ENCODE measurements around the gene ODR4.
"Not testable (repeated sequence)": the region's sequence is repeated elsewhere in the genome, so short reads cannot be mapped to it uniquely, and the experiment has no call there.

DNA sequence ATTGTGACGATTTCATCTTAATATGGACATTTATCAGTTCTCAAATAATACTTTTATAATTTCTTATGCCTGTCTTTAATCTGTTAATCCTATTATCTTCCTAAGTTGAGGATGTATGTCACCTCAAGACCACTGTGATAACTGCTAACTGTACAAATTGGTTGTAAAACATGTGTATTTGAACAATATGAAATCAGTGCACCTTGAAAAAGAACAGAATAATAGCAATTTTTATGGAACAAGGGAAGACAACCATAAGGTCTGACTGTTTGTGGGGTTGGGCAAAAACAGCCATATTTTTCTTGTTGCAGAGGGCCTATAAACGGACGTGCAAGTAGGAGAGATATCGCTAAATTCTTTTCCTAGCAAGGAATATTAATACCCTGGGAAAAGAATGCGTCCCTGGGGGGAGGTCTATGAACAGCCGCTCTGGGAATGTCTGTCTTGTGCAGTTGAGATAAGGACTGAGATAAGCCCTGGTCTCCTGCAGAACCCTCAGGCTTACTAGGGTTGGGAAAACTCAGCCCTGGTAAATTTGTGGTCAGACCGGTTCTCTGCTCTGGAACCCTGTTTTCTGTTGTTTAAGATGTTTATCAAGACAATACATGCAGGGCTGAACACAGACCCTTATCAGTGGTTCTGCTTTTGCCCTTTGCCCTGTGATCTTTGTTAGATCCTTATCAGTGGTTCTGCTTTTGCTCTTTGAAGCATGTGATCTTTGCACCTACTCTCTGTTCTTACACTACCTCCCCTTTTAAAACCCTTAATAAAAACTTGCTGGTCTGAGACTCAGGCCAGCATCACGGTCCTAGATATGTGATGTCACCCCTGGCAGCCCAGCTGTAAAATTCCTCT is 27.6 kb upstream of the ODR4 start:
- TF ChIP-seq POLR2A, CTCF (IDR thresholded peaks at IDR 0.05): not testable (repeated sequence)

Measured in vagina (tissue), 2 donors.